Karpas-422 (cell line): ENCODE results near the gene HOXD9. TPM values are rescaled to one million over a fixed set of nuclear protein-coding genes. Genes with fewer than 3 reads are reported as not detected.
A peak's percentile ranks its signal among the peaks of the same experiment; 100 is the strongest.

Experiments
- DNase-seq: peaks from one replicate; pipeline ENCODE4 v3.0.0-alpha.2; 2015
- H2AFZ ChIP-seq: fragments of 200-600 bp; sonication (generic); 2 replicates; pipeline ENCODE4 v1.6.1; 2014; ENCODE audit warnings: antibody characterized with exemption, low read length, mixed read lengths
- H3K27ac ChIP-seq: fragments of 200-600 bp; sonication (generic); 2 replicates; pipeline ENCODE4 v1.5.1; 2014; ENCODE audit warnings: mild to moderate bottlenecking, low read length, moderate library complexity
- H3K27me3 ChIP-seq: fragments of 200-600 bp; sonication (generic); 2 replicates; pipeline ENCODE4 v1.6.1; 2014; ENCODE audit warnings: low read length, mixed read lengths
- H3K36me3 ChIP-seq: fragments of 200-600 bp; sonication (generic); 2 replicates; pipeline ENCODE4 v1.6.1; 2014; ENCODE audit warnings: low read length, mixed read lengths; ENCODE audit not compliant: insufficient read depth
- H3K4me1 ChIP-seq: fragments of 200-600 bp; sonication (generic); 2 replicates; pipeline ENCODE4 v1.6.1; 2014; ENCODE audit warnings: mild to moderate bottlenecking, low read length, mixed read lengths
- H3K4me2 ChIP-seq: fragments of 200-600 bp; sonication (generic); 2 replicates; pipeline ENCODE4 v1.6.1; 2014; ENCODE audit warnings: low read length, low read depth, mild to moderate bottlenecking; ENCODE audit not compliant: poor library complexity, severe bottlenecking
- H3K4me3 ChIP-seq: fragments of 200-600 bp; sonication (generic); 2 replicates; pipeline ENCODE4 v1.5.1; 2014; ENCODE audit warnings: mild to moderate bottlenecking, antibody characterized with exemption, low read length, mixed read lengths
- H3K79me2 ChIP-seq: fragments of 200-600 bp; sonication (generic); 2 replicates; pipeline ENCODE4 v1.6.1; 2014; ENCODE audit warnings: mild to moderate bottlenecking, low read length, mixed read lengths
- H3K9ac ChIP-seq: fragments of 200-600 bp; sonication (generic); 2 replicates; pipeline ENCODE4 v1.6.0; 2014; ENCODE audit warnings: low read length
- H3K9me2 ChIP-seq: fragments of 200-600 bp; sonication (generic), shearing (Covaris generic); replicated peaks from 2 replicates; pipeline ENCODE4 v1.6.0; 2014; ENCODE audit warnings: mild to moderate bottlenecking, low read length, moderate library complexity; ENCODE audit not compliant: insufficient read depth
- H3K9me3 ChIP-seq: fragments of 300-700, 200-600 bp; sonication (generic); 2 replicates; pipeline ENCODE4 v1.6.1; 2014; ENCODE audit warnings: low read length, mixed read lengths
- H4K20me1 ChIP-seq: fragments of 200-600 bp; sonication (generic); 2 replicates; pipeline ENCODE4 v1.6.1; 2014; ENCODE audit warnings: mild to moderate bottlenecking, antibody characterized with exemption, low read length, low read depth; ENCODE audit not compliant: insufficient read depth
- total RNA-seq: library from RNA; depleted of rRNA; stranded (reverse); fragments of >200 nt; shearing (Covaris generic); gene quantifications from 2 replicates; pipeline ENCODE4 v1.2.3, GENCODE V29; 2014; ENCODE audit warnings: low replicate concordance

HOXD9 gene
- total RNA-seq, 1 experiment from 2014 or later: not detected

DNA sequence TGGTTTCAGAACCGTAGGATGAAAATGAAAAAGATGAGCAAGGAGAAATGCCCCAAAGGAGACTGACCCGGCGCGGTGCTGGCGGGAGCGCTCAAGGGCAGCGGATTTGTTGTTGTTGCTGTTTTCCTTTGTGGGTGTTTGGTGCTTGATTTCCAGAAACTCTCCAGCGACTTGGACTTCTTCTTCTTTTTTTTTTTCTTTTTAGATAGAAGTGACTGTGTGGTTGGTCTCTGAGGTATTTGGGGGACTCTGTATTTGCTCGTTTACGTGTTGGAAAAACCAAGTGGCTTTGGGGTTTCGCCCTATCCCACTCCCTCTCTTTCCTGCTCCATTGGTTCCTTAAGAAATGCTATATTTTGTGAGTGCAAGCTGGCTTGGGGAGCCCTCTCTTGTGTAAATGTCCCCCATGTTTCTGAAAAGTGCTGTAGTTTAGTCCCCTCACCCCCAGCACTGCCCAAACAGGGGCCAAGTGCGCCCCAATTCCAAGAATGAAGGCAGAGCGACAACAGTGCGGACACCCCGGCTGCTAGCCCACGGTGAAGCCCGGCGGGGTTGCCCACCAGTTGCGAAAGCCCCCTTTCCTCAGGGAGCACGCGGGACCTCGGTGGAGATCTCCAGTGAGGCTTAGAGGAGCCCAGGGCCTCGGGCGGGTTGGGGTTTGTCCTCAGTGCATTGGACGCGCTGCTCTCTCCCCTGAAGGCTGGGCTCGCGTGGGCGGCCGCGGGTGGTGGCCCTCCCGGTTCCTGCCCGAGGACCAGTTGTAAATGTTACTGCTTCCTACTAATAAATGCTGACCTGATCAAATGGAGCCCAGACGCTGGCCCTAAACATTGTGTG is 1.8 kb downstream of the HOXD9 start:
- H3K9me3 ChIP-seq: no peaks in the 10 kb centered on the region
- peaks cover 3% of the 10 kb centered on the region; the same call in 1 of the 2 replicates for H3K4me1 ChIP-seq
- no peak overlapping the region for H3K27ac ChIP-seq
- H3K9ac ChIP-seq: no peak overlapping the region
- no peaks in the 10 kb centered on the region for H3K36me3 ChIP-seq
- no peaks in the 10 kb centered on the region for H3K79me2 ChIP-seq
- H3K4me3 ChIP-seq: no peak overlapping the region
- no peak overlapping the region for H3K4me2 ChIP-seq
- no peaks in the 10 kb centered on the region for H3K9me2 ChIP-seq
- no peak overlapping the region for H2AFZ ChIP-seq
- no peaks in the 10 kb centered on the region for H3K27me3 ChIP-seq
- no peaks in the 10 kb centered on the region for H4K20me1 ChIP-seq
- no peak for DNase-seq

DNA sequence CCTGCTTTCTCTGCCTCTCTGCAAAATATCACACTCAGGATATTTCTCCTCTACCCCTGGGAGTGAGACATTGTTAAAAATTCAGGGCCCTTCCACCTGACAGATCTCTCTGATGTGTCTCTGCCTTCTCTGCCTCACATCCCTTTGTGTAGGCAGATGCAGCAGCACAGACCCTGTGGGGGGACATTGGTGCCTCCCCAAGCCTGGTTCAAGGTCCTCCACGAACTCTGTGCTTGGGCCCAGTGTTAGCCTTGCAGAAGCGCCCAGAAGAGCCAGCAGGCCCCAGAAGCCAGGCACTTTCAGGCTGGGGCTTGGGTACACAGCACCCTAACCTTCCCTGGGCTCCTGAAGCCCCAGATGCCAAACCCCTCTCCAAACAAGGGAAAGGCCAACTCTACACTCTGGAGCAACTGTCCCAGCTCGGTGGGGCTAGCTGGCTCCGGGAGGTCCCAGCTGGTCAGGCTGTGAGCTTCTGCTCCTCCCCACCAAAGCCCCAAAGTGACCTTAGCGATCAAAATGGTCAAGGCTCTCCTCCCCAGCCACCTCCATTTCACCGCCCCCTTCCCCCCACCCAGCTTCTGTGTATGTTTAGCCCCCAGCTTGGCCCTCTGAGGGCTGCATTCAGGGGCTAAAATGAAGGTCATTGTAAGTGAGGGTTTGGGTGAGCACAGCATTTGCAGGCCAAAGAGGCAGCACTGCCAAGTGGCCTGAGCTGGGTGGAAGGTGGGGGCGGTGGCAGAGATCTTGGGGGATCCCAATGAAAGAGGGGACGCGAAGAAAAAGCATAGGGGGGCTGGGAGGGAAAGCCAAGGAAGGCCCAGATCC is 2.6 kb downstream of the HOXD9 start:
- Histone ChIP-seq H4K20me1 (no peaks in the 10 kb centered on the region), H3K9me2 (no peaks in the 10 kb centered on the region), H3K4me3 (no peak overlapping the region), H3K4me2 (no peak overlapping the region), H2AFZ (no peak overlapping the region), H3K79me2 (no peaks in the 10 kb centered on the region), H3K9me3 (no peaks in the 10 kb centered on the region), H3K27ac (no peak overlapping the region), H3K4me1 (peaks cover 3% of the 10 kb centered on the region; the same call in 1 of the 2 replicates), H3K27me3 (no peaks in the 10 kb centered on the region), H3K36me3 (no peaks in the 10 kb centered on the region), H3K9ac (no peak overlapping the region)
- DNase-seq: no peak

DNA sequence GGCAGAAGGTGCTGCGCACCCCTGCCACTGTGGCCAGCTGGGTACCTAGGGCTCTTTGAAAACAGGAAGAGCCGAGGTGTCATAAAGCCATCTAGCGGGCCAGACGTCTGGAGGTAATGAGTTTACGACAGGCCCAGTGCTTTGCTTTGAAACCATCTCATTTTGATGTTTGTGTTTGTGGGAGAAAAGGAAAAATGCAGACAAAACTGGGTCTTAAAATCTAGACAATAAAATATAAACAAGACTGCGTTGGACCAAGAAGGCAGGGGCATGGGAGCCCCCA is 3.2 kb downstream of the HOXD9 start:
- no peaks in the 10 kb centered on the region for H3K9me3 ChIP-seq
- no peaks in the 10 kb centered on the region for H3K79me2 ChIP-seq

DNA sequence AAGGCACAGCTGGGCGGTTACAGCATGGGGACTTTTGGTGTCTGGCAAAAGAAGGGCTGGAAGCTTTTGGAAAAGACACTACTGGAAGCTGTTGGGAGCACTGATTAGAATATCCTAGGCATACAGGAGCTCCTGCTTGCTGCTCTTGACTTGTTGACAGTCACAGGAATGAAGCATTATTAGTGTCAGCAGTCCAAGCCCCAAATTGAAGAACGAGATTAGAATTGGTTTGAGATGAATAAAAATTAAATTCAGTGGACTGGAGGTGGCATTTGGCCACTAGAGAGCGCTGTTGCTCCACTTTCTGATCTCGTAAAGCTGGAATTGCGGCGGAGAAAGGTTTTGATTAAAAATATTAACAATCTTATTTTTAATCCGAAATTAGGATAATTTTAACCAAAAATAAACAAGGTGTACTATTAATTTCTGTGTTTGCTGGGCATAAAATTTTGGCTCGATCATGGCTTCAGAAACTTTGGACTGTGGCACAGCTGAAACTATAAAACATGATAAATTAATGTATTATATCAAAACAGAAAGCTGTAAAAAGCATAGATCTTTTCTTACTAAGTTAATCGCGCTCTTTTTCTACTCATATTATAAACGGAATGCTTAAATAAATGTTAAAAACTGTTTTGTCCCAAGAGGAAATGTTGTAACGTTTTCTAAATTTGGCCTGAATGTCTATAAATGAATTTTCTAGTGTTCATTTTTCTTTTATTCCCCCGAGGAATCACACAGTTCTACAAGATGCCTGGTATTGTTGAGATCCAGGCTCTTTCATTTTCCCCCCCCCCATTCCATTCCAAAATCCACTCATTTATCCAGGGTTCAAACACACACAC is 4.6 kb downstream of the HOXD9 start:
- no peak overlapping the region for H3K27ac ChIP-seq
- peak; percentile 89 for DNase-seq
- H3K4me2 ChIP-seq: peak overlapping the region; percentile 56
- H3K4me3 ChIP-seq: no peak overlapping the region
- H3K9me3 ChIP-seq: no peaks in the 10 kb centered on the region
- H3K79me2 ChIP-seq: no peaks in the 10 kb centered on the region
- peaks cover 3% of the 10 kb centered on the region; the same call in 1 of the 2 replicates for H3K4me1 ChIP-seq
- H3K9ac ChIP-seq: peak overlapping the region; percentile 22; the same call in 1 of the 2 replicates
- no peaks in the 10 kb centered on the region for H4K20me1 ChIP-seq
- H2AFZ ChIP-seq: no peak overlapping the region
- no peaks in the 10 kb centered on the region for H3K36me3 ChIP-seq
- H3K27me3 ChIP-seq: no peaks in the 10 kb centered on the region
- no peaks in the 10 kb centered on the region for H3K9me2 ChIP-seq

More for the DNA sequence above, 3.2 kb downstream of the HOXD9 start:
- no peak overlapping the region for H3K9ac ChIP-seq
- no peak overlapping the region for H3K4me2 ChIP-seq
- no peaks in the 10 kb centered on the region for H3K27me3 ChIP-seq
- no peak overlapping the region for H3K27ac ChIP-seq
- H3K4me3 ChIP-seq: no peak overlapping the region
- no peak overlapping the region for H2AFZ ChIP-seq
- no peaks in the 10 kb centered on the region for H3K9me2 ChIP-seq
- peaks cover 3% of the 10 kb centered on the region; the same call in 1 of the 2 replicates for H3K4me1 ChIP-seq
- DNase-seq: no peak
- H4K20me1 ChIP-seq: no peaks in the 10 kb centered on the region
- no peaks in the 10 kb centered on the region for H3K36me3 ChIP-seq

DNA sequence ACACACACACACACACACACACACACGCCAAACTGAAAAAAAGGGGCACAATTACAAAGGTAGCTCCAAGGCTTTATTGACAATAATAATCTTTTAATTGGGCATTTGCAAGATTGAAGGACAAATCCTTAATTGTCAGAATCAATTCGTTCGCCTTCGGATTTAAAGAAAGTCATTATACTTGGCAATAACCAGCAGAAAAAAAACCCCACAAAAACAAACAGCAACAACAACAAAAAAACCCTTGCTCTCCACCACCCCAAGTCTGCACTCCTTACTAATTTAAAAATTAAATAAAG is 5.2 kb downstream of the HOXD9 start:
- DNase-seq: no peak
- H3K79me2 ChIP-seq: no peaks in the 10 kb centered on the region
- H3K9me2 ChIP-seq: no peaks in the 10 kb centered on the region
- no peaks in the 10 kb centered on the region for H4K20me1 ChIP-seq
- no peaks in the 10 kb centered on the region for H3K36me3 ChIP-seq
- H3K4me1 ChIP-seq: peaks cover 3% of the 10 kb centered on the region; the same call in 1 of the 2 replicates
- no peak overlapping the region for H3K9ac ChIP-seq
- H3K4me2 ChIP-seq: no peak overlapping the region
- no peak overlapping the region for H3K4me3 ChIP-seq
- no peak overlapping the region for H2AFZ ChIP-seq
- H3K9me3 ChIP-seq: no peaks in the 10 kb centered on the region
- no peaks in the 10 kb centered on the region for H3K27me3 ChIP-seq
- H3K27ac ChIP-seq: no peak overlapping the region

DNA sequence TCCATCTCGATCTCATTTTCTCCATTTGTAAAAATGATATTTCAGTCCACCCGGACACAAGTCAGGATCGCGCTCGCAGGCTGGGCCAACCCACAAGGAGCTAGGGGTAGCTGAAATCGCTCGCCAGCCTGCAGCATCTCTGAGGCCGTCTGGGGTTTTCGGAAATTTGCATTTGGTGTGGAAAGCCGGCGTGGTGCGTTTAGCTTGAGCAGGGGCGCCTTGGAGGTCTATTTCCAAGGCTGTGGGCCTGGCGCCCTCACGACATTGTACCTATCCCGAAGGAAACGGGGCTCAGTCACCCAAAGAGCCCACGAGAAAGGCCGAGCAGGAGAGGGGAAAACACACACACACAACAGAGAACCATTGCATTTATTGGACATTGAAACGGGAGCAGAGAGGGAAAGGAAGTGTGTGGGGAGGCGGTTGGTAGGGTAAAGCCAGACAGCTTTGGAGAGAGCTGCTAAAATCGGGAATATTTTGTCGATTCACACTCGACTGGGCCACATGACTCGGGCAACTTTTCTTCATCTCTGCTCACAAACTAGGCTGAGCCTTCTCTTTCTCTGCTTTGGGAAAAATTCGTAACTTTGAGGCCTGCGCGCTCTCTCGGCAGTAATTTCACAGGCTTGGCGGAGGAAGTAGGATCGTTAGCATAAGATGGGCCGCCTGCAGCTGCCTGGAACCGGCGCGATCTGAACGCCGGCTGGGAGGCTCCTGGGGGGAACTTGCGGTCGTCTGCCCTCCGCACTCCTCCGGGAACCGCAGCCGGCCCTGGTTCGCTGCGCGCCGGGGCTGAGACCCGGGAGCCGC is 5.9 kb downstream of the HOXD9 start:
- DNase-seq: no peak
- Histone ChIP-seq H3K79me2 (no peaks in the 10 kb centered on the region), H3K4me3 (no peak overlapping the region), H3K4me2 (no peak overlapping the region), H3K36me3 (no peaks in the 10 kb centered on the region), H2AFZ (no peak overlapping the region), H3K4me1 (peaks cover 3% of the 10 kb centered on the region; the same call in 1 of the 2 replicates), H3K9me3 (no peaks in the 10 kb centered on the region), H3K9me2 (no peaks in the 10 kb centered on the region), H4K20me1 (no peaks in the 10 kb centered on the region), H3K27ac (no peak overlapping the region), H3K9ac (no peak overlapping the region), H3K27me3 (no peaks in the 10 kb centered on the region)

DNA sequence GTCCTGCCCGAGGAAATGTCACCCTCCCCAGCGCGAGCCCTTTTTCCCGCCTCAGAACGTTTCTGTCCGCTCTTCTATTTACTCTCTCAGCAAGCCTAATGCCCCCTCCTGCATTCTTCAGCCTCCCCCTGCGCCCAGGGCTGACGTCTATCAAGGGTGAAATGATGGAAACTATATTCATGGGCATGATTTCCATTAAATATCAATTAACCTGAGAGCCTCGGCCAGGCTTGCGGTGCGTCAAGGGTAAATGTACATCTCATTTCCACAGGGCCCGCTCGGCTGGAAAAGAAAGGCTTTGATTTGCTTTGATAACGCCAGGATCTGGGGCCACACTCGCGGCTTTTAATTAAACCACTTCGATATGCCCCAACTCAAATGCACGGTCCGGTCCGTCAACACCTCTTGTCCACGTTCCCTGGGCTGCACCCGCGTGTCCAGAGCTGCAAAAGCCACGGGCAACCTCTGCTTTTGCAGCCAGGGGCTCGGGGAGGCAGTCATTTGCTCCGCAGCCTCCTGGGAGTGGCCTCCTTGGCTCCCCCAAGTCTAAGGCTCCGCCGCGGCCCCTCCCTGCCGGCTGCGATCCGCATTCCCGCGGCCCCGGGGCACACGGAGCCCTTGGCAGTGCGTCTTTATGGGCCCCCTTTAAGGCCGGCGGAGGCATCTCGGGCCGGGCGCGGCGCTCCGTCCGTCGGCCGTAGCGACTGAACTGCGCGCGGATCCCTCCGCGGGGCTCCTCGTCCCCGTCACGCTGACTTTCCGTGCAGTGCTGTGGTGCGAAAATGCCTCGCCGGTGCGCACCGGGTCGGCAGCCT is 6.7 kb downstream of the HOXD9 start, which contains the start of gene HOXD8:
TSS of gene HOXD8 (plus strand) at position 724 of the 815 bp plus-strand sequence. CDS start 662 bp downstream, outside the sequence.
- Histone ChIP-seq H3K36me3 (no peaks in the 10 kb centered on the region), H3K27me3 (no peaks in the 10 kb centered on the region), H4K20me1 (no peaks in the 10 kb centered on the region), H3K4me1 (peaks cover 10% of the 10 kb centered on the region), H3K9me3 (no peaks in the 10 kb centered on the region), H3K9ac (no peak within 1 kb of the TSS), H3K4me2 (no peak within 1 kb of the TSS), H3K9me2 (no peaks in the 10 kb centered on the region), H3K27ac (no peak within 1 kb of the TSS), H2AFZ (no peak within 1 kb of the TSS), H3K4me3 (no peak within 1 kb of the TSS), H3K79me2 (no peaks in the 10 kb centered on the region)
- no peak for DNase-seq
